ENCODE results near the gene CCDC40.
"Not testable (repeated sequence)": the region's sequence is repeated elsewhere in the genome, so short reads cannot be mapped to it uniquely, and the experiment has no call there.

CCDC40 gene

GRCh38 chr17:80086081-80086480 lies 49.6 kb downstream of the CCDC40 start:
- DNase-seq, result no peak

GRCh38 chr17:80086616-80087015 lies 50.2 kb downstream of the CCDC40 start:
- DNase-seq, result no peak

- no peak for DNase-seq
These were observed 51.2 kb downstream of the CCDC40 start for GRCh38 chr17:80087346-80088265.

- DNase-seq, result no peak
These were observed 53.3 kb downstream of the CCDC40 start for GRCh38 chr17:80089762-80090161.

- not testable (repeated sequence) for DNase-seq
These were observed 53.7 kb downstream of the CCDC40 start for GRCh38 chr17:80090164-80090563.

- DNase-seq, result no peak
These were observed 54.9 kb downstream of the CCDC40 start for GRCh38 chr17:80091376-80091775.

GRCh38 chr17:80092959-80093358 lies 56.5 kb downstream of the CCDC40 start:
- DNase-seq, result no peak

- no peak for DNase-seq
These were observed 58.8 kb downstream of the CCDC40 start for GRCh38 chr17:80095038-80095843.

- DNase-seq, result no peak
These were observed 59.5 kb downstream of the CCDC40 start for GRCh38 chr17:80095844-80096475.

GRCh38 chr17:80096561-80097021 lies 60.1 kb downstream of the CCDC40 start:
- DNase-seq, result no peak

GRCh38 chr17:80097127-80097621 lies 60.7 kb downstream of the CCDC40 start:
- DNase-seq, result no peak

GRCh38 chr17:80097844-80098691 lies 61.6 kb downstream of the CCDC40 start:
- no peak for DNase-seq

- no peak for DNase-seq
These were observed 63.0 kb downstream of the CCDC40 start for GRCh38 chr17:80099291-80100034.

GRCh38 chr17:80100035-80100323 lies 63.5 kb downstream of the CCDC40 start:
- no peak for DNase-seq

- peak; percentile 94 for DNase-seq
These were observed 64.8 kb downstream of the CCDC40 start, which contains the start of gene GAA for GRCh38 chr17:80101011-80101945. TSS of gene GAA (plus strand) at chr17:80101581. CDS start at chr17:80104587, 3,006 bp downstream.

GRCh38 chr17:80101946-80102663 lies 65.7 kb downstream of the CCDC40 start:
- DNase-seq, result no peak

- DNase-seq, result no peak
These were observed 66.4 kb downstream of the CCDC40 start for GRCh38 chr17:80102664-80103448.

- no peak for DNase-seq
These were observed 67.1 kb downstream of the CCDC40 start for GRCh38 chr17:80103449-80104085.
